ENCODE measurements around the gene DMD. TPM values are rescaled to one million over a fixed set of nuclear protein-coding genes. Genes with fewer than 3 reads are reported as not detected.
"Not testable (repeated sequence)": the region's sequence is repeated elsewhere in the genome, so short reads cannot be mapped to it uniquely, and the experiment has no call there.

DMD gene
- total RNA-seq, 1 donor from 2014 or later = 194 TPM

DNA sequence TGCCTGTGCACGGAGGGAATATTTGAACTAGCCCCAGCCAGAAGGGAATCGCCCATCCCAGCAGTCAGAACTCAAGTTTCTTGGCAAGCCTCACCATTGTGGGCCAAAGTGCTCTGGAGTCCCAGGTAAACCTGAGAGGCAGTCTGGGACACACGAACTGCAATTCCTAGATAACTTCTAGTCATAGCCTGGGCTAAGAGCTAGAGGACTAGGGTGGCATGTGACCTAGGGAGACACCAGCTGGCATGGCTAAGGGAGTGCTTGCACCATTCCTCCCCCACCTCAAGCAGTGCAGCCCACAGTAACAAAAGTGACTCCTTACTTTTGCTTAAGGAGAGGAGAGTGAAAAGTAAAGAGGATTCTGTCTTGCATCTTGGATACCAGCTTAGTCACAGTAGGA is 935.2 kb downstream of the DMD start:
- DNase-seq (ENCODE audit: low spot score) = no peak

- peak; percentile 87 for DNase-seq (ENCODE audit: low spot score)
These were observed 941.5 kb downstream of the DMD start for GRCh38 chrX:32269866-32270265.

GRCh38 chrX:32268207-32268606 is 943.1 kb downstream of the DMD start:
- no peak for DNase-seq (ENCODE audit: low spot score)

- no peak for DNase-seq (ENCODE audit: low spot score)
These were observed 943.6 kb downstream of the DMD start for GRCh38 chrX:32267796-32268195.

DNA sequence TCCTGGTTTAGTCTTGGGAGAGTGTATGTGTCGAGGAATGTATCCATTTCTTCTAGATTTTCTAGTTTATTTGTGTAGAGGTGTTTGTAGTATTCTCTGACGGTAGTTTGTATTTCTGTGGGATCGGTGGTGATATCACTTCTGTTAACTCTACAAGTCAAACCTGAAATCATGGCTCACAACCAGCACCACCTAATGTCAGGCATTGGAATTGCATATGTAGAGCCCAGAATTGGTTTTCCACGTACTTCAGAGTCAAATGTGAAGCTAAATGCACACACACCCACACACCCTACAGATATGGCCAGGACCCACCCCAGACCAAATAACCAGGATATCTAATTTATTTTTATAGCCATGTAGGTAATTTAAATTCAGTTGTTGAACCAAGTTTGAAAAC is 964.7 kb downstream of the DMD start:
- not testable (repeated sequence) for DNase-seq (ENCODE audit: low spot score)

GRCh38 chrX:32195611-32196010 is 1015.7 kb downstream of the DMD start:
- no peak for DNase-seq (ENCODE audit: low spot score)

DNA sequence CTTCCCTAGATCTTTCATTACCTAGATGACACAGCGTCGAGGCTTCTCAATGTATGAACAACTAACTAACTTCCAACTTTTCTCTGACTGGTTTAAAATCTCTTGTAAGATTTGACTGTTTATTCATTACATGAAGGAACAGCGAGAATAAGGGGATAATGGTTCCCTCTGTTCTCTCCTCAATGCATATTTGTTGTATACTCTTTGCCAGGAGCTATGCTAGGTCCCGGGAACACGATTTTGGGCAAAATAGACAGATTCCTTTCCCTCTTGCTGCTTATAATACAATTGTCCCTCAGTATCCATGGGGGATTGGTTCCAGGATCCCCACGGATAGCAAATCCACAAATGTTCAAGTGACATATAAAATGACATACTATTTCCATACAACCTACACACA is 1020.0 kb downstream of the DMD start:
- DNase-seq (ENCODE audit: low spot score) = no peak

DNA sequence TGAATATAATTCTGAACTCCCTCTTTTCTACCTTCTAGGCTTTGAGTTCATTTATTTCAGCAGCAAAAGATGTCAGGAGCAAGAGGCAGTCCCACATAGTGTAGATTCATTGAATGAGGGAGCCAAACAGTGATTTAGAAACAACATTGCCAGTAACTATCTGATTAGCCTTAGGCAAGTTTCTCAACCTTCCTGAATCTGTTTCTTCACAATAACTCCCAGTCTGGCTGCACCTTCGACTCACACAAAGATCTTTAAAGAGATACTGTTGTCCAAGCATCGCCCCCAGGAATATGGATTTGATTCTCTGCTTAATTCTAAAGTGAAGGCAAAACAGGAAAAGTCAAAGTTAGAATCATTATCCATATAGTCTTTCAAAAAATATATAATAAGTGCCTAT is 1026.2 kb downstream of the DMD start:
- DNase-seq (ENCODE audit: low spot score) = peak; percentile 0

DNA sequence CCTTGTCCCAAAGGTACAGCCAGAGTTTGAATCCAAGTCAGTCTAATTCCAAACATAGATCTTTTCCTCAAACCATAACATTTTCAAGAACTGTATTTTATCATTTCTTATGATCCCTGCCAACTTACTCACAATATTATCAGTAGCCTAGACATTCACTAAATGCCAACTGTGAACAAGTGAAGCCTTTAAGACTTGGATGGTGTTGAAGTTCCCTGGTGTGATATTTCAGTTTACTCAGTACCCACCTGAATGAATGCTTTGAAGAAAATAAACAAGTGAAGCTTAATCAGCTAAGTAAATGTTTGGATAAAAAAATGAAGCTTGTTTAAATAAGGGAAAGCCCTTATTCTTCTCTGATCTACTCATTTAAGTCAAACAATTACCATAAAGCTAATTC is 1028.3 kb downstream of the DMD start:
- DNase-seq (ENCODE audit: low spot score) = no peak

GRCh38 chrX:32176510-32176909 is 1034.8 kb downstream of the DMD start:
- DNase-seq (ENCODE audit: low spot score) = no peak

DNA sequence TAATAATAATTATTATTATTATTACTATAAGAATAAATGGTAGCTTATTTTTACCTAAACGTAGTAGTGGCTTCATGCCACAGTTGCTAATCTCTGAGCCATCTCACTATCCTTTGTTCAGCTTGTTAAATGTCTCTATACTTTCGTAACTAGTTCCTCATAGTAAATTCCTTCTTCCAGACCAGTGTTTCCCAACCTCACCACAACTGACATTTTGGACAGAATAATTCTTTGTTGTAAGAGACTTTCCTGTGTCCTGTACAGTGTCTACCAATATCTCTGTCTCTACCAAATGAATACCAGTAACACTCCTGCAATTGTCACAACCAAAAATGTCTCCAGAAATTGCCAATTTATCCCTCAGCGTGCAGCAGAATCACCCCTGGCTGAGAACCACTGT is 1040.9 kb downstream of the DMD start:
- DNase-seq (ENCODE audit: low spot score) = no peak

DNA sequence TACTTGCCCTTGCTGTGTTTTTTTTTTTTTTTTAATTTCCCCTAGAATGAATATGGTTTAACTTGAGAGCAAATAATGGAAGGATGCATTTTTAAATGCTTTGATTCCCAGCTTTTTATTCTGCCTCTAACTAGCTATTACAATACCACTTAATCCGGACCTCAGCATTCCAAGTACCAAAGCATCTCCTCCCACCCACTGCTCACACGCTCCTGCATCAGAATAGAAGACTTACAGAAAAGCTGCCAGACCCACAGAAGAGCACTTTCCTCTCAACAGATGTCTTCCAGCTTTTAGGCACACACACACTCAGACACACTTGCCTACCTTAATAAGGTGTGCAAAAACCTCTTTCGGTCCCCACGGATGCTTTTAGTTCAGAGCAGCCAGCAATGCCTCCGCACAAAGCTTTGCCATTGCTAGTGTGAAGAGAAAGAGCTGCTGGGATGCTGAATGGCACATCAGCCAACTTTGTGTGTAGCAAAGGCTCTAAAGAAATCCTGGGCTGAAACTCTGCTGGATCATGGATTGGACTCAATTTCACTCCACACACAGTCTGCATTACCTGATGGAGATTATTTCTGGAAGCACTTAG is 1056.2 kb downstream of the DMD start:
- peak; percentile 1 for DNase-seq (ENCODE audit: low spot score)

GRCh38 chrX:32153585-32153984 is 1057.8 kb downstream of the DMD start:
- DNase-seq (ENCODE audit: low spot score) = no peak

DNA sequence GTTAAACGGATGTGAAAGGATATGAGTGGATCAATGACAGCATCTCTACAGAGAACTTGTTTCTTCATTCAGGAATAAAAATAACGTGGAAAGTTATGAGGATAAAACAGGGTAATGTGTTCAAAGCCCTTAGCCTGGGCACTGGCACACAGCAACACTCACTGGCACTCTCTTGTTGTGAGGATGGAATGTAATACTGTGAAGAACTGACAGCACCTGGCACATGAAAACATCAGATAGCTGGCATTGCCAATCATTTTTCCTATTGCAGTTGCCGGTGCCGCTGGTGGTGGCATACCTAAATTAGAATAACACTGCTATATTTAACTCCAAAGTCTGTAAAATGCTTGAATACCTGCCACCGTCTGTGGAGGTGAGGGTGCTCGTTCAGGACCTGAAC is 1061.2 kb downstream of the DMD start:
- DNase-seq (ENCODE audit: low spot score) = no peak

DNA sequence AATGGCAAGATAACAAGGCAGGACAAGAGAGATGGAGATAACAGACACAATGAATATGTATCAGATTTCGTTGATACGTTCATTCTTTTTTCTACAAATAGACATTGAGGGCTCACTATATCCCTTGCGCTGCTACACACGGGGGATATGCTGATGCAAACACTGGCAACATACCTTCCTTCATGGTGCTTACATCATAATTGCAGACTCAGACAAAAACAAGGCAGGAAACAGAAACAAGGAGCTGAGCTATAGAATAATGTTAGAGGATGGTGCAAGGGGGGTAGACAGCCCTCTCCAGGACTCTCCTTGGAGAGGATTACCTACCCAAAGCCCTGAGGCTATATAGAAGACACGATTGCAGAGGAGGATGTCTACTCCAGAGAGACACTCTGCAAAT is 1069.5 kb downstream of the DMD start:
- DNase-seq (ENCODE audit: low spot score) = no peak

- DNase-seq (ENCODE audit: low spot score) = no peak
These were observed 1071.9 kb downstream of the DMD start for GRCh38 chrX:32139476-32139875.

DNA sequence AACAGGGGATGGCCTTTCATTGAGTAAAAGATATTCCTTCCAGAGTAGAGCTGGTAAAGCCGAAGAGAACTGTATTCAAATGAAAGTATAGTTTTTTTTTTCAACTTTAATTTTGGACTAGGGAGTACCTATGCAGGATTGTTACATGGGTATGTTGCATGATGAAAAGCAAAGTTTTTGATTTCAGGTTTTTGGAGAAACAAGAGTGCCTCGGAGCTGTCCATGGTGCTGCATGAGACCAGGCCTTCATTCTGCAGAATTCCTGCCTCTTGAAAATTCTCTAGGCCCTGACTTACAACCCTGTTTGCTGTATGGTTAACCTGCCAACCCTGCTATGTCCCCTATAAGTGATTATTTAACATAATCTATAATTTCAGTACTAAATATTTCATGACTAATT is 1073.8 kb downstream of the DMD start:
- DNase-seq (ENCODE audit: low spot score) = peak; percentile 10

DNA sequence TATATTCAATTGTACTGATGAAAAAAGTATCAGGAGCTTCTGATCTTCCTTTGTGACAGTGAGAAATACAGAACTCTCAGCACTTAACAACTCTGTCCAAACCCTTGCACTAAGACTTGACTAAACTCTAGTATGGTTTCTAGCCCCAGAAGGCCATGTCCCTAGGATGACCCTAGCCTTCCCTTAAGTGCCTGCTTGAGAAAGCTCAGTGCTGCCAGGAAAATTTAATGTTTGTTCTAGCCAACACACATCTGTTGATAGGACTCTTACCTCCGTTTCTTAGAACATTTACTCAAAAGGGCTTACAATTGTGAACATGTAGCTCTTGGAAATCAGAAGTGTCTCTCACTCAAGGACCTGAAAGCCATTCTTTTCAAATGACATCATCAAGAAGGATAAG is 1084.4 kb downstream of the DMD start:
- DNase-seq (ENCODE audit: low spot score) = no peak

DNA sequence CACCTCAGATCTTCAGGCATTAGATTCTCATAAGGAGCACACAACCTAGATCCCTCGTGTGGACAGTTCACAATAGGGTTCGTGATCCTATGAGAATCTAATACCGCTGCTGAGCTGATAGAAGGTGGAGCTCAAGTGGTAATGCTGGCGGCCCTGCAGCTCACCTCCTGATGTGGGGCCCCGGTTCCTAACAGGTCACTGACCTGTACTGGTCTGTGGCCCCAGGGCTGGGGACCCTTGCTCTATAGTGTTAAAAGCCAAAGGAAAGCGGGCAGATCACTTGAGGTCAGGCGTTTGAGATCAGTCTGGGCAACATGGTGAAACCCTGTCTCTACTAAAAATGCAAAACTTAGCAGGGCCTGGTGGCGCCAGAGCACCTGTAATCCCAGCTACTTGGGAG is 1092.5 kb downstream of the DMD start:
- no peak for DNase-seq (ENCODE audit: low spot score)

DNA sequence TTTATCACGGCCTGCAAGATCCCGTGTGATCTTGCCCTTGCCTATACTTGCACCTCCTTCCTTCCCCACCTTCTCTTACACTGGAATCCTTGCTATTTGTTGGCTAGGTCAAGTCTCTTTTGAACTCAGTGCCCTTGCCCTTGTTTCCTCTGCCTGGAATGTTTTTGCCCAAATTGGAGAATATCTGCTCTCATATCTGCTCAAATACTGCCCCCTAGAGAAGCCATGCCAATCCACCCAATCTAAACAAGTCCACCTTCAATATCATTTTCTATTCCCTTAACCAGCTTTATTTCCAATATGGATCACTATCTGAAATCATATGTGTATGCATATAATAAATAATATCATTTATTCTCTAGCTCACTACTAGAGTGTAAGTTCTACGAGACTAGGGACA is 1095.3 kb downstream of the DMD start:
- no peak for DNase-seq (ENCODE audit: low spot score)

GRCh38 chrX:32087663-32088062 is 1123.7 kb downstream of the DMD start:
- no peak for DNase-seq (ENCODE audit: low spot score)

- DNase-seq (ENCODE audit: low spot score) = no peak
These were observed 1126.6 kb downstream of the DMD start for GRCh38 chrX:32084757-32085156.

- DNase-seq (ENCODE audit: low spot score) = no peak
These were observed 1163.1 kb downstream of the DMD start for GRCh38 chrX:32048285-32048684.

GRCh38 chrX:32045149-32045548 is 1166.2 kb downstream of the DMD start:
- DNase-seq (ENCODE audit: low spot score) = no peak
